ENCODE data around the gene NDUFS6.
"Not testable (repeated sequence)": the region's sequence is repeated elsewhere in the genome, so short reads cannot be mapped to it uniquely, and the experiment has no call there.

The NDUFS6 gene

DNA sequence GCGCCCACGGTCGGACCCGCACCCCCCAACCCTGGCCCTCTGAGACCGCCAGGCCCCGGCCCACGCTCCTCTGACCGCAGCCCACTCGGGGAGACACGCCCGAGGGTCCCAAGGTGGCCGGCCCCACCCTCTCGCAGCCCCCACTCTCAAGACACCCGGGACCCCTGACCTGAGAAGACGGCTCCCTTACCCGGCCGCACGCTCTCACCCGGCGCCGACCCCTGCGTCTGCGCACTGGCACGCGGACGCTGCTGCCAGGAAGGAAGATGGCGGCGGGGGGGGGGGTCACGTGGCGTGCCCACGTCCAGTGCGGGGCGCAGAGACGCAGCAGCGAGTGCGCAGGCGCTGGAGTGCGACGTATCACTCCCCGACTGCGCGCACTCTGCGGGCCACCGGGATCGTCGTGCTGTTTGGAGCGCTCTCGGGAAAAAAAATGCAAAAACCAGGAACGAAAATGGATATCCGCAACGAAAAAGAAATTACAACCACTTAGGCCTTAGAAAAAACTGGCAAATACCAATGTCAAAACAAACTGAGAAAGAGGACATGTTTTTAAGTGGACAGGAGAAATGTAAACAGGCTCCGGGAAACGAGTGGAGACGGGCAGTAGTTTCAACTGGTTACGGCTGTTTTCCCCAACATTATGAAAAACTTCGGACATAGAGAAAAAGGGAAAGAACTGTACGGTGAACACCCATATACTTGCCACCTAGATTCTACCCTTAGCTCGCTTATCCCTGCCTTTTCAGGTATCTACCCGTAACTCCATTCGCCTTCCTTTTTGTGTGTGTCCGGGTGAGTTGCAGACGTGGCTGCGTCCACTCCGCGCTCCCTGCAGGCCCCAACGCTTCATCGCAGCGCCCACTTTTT lies 1.4 kb upstream of the NDUFS6 start, which contains the start of gene MRPL36:
Gene MRPL36, minus strand, starts transcription at position 236 of the 870 bp plus-strand sequence. CDS start 902 bp downstream, outside the sequence.
- peak; percentile 86 for DNase-seq

DNA sequence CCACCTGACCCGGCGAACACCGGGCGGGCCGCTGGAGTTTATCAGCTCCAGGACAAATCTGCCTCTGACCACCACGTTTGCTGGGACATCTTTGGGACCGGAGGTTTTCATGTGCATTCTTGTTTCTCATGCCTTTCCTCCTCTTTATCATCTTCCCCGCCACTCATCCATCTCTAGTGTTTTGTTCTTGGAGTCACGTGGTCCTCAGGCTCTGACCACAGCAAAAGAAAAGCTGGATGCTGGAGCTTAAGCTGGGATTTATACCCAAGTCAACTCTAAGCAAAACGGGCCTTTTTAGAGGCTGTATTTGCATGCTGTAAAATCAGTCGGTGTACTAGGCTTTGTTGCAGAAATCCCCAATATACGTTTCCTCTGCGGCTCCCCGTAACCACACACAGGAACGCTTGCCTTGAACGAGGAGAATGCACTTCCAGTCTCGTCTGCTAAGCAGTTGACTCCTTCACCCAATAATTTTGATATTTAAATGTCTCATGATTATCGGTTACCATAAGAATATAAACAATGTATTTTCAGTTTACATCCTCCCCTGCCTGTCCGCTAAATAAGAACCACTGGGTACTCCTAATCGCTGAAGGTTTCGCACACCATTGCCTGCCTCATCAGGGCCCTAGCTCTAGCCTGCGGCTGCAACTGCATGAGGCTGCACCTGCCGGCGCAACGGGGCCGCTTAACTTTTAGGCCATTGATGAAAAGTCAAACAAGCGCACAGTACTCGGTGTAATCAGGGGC lies 560 bp upstream of the NDUFS6 start:
- DNase-seq: peak; percentile 59

DNA sequence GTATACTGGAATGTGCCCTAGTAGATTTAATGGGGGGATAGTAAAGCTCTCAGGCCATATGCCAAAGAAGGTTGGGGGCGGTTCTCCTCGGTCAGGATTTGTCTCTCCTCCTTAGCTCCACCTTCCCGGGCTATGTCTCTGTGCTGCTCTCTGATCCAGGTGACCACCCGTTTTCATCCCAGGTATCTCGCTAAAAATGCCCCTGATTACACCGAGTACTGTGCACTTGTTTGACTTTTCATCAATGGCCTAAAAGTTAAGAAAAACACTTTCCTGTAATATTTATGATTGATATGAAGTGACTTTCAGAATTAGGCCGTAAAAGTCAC lies 724 bp downstream of the NDUFS6 start:
- DNase-seq: no peak

DNA sequence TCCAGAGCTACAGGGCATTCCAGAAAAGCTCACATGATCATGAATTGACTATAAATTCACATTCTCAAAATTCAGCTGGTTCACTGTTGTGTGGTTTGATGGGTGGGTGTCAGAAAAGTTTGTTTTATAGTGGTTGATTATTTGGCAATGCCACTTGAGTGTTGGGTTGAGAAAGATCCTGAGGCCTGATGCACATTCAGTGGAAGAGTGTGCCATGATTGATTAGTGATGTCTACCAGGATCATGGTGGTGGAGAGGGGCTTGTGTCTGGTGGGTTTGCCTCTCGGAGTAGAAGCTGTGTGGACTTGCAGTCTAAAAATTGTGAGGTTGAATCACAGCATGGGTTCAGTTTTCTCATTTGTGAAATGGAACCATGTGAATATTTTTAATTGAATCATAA lies 2.0 kb downstream of the NDUFS6 start:
- no peak for DNase-seq

DNA sequence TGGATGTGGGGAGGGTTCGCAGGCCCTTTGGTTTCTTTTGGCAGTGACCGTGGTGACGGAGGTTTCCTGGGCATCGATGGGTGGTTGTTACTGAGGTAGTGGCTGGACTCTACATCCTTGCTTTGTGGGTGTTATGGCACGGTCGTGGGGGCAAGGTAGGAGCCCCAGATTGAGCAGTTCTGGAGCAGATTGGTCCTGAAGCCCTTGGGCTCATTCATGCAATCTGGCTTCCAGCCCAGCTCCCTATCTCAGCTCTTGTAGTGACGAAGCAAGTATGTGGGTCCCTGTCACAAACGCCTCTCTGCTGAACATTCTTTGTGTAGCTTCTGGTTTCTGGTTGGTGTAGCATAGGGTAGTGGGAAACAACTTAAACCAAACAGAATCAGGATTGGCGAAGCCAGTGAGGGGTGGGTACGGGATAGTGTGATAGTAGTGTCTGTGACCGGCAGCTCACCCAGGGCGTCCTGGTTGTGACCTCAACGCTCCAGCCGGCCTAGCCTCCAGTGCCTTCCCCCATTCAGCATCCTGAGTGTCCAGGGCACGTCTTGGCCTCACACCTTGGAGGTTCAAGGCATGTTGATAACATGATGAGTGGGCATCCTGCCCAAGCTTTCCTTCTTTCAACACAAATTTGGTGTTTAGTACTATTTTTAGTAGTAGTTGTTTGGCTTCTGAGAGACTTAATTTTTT lies 2.9 kb downstream of the NDUFS6 start:
- no peak for DNase-seq

DNA sequence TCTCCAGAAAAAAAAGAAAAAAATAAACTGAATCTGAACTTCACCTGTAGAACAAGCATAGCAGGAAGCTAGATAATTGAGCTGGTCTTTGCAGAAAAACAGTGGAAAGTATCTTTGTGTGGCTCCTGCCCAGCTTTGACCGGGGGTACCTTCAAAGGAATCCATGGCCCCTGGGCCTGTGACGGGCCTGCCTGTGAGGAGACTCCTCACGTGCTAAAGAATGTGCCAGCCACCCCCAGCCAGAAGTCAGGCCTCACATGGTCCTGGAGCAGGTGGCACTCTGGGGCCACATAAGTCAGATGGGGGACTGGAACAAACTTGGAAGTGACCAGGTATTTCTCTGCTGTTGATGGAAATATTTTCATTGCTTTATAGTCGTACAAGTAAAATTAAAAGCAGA lies 4.1 kb downstream of the NDUFS6 start:
- DNase-seq: no peak

DNA sequence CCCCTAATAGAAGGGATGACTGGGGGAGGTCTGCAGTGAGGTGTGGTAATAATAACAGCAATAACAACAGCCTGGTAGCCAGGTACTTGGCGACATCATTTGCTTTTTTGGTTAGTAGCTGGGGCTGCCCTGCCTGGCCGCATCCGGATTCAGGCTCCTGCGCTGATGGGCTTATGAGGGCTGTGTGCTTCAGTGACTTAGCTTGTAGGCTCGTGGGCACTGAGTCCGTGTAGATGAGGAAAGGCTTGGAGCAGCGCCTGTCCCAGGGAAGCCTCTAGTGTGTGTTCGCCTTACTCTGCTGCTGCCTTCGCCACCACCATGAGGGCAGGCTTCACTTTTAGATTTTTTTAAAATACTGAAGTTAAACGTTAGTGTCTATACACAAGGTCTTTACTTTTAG lies 4.5 kb downstream of the NDUFS6 start:
- no peak for DNase-seq

DNA sequence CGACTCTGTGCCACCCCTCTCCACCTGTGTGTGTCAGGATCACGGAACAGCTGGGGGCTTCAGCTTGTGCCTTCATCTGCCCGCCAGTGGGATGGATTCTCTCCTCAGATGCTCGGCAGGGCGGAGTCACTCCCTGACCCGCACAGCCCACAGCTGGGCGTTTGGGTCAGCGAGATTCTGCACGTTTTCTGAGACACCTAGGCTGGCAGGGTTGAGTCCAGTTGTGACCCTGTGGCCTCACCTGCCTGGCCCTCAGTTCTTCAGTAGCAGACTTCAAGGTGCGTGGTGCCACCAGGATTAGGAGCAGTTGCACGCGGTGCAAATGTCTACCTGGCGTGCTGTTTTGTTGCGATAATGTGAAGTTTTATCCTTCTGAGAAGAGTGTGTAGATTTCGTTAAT lies 5.0 kb downstream of the NDUFS6 start:
- no peak for DNase-seq

DNA sequence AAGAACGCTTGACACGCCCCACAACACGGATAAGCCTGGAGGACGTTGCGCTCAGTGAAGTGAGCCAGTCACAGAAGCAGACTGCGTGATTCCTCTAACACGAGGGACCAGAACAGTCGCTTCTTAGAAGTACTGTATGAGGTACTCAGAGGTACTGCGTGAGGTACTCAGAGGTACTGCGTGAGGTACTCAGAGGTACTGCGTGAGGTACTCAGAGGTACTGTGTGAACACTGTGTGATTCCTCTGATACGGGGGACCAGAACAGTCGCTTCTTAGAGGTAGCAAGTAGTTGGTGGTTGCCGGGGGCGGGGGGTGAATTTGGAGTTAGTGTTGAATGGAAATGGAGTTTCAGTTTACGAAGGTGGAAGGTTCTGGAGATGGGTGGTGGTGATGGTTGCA lies 5.8 kb downstream of the NDUFS6 start:
- DNase-seq: no peak

DNA sequence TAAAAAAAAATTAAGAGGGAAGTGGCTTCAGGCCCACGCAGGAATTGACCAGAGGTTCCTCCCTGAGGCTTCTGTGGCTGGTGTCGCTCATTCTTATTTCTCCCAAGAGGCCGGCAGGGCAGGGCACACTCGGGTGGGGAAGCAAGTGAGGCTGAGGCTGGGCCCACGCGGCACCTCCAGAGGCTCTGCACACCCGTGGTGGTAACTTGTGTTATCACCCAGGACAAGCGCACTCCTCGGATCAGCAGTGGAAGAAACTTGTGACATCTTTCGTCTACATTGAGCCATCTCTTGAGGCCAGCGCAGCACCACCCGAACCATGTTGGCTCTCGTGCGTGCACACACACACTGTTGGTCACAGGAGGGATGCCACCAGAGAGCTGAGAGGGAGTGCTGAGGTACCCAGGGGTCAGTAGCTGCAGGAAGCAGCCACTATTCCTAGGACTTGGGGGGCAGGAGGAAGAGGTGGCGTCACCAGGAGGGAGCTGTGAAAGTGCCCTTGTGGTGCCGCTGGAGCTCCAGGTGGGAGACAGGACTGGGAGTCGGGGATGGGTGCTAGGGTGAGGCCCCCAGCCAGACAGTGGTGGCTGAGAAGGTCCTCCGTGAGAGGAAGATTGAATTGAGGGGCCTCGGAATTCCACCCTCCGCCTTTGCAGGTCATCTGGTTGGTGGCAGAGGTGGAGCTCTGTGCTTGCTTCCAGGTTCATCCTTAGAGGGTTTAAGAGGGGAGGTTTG lies 6.4 kb downstream of the NDUFS6 start:
- no peak for DNase-seq

DNA sequence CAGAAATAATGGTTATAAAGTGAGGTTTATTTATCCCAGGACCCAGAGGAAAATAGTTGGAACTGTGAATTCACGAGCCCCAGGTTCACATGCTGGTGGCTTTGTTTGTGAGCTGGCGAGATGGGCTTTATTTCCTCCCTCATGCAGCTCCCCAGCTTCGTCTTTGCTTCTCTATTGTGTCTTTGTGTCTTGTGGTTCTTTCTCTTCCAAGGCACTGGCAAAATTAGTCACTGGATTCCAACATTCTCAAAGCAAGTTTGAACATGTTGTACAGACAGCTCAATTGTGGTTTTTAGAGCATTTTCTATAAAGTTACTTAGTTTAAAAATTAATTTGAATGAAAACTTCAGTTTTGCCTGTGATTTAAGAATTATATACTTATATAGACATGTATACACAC lies 7.2 kb downstream of the NDUFS6 start:
- DNase-seq: no peak

DNA sequence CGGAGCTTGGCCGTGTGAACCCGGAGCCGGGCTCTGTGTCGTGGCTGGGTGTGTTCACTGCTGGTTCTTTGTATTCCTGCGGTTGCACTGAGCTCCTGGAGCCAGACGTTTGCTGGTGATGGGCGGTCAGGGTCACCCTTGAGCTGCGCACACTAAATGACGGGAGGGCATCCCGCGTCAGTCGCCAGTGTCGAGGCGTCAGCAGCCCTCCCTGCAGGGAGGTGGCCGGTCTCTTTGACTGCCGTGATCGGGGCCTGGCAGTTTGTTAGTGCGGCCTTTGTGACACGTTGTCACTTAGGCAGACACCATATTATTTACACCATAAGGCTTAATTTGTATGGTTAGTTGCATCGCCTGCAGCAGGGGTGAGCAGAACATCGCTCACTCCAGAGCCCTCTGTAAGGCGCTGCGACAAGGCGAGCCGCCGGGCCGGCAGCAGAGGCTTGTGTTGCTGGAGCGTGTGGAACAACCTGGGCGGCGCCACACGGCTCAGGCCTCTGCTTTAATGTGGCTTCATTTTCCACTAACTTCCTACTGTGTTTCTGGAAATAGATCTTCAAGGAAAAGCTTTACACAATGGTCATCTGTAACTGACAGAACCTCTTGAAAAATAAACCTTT lies 8.3 kb downstream of the NDUFS6 start:
- no peak for DNase-seq

DNA sequence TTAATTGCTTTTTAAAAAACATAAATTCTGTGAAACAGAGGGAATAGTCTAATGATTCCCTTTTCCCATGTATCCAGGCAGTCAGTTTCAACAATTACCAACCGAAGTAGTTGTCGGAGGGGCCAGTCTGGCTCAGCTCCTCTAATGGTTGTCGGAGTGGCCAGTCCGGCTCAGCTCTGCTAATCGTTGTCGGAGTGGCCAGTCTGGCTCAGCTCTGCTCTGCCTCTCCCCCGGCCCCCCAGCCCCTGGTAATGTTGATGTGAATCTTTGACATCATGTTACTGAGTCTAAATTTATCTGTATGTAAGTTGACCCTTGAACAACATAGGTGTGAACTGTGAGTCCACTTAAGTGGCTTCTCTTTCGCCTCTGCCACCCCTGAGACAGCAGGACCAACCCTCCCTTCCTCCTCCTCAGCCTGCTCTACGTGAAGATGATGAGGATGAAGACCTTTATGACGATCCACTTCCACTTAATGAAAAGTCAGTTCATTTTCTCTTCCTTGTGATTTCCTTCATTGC lies 9.4 kb downstream of the NDUFS6 start:
- no peak for DNase-seq

DNA sequence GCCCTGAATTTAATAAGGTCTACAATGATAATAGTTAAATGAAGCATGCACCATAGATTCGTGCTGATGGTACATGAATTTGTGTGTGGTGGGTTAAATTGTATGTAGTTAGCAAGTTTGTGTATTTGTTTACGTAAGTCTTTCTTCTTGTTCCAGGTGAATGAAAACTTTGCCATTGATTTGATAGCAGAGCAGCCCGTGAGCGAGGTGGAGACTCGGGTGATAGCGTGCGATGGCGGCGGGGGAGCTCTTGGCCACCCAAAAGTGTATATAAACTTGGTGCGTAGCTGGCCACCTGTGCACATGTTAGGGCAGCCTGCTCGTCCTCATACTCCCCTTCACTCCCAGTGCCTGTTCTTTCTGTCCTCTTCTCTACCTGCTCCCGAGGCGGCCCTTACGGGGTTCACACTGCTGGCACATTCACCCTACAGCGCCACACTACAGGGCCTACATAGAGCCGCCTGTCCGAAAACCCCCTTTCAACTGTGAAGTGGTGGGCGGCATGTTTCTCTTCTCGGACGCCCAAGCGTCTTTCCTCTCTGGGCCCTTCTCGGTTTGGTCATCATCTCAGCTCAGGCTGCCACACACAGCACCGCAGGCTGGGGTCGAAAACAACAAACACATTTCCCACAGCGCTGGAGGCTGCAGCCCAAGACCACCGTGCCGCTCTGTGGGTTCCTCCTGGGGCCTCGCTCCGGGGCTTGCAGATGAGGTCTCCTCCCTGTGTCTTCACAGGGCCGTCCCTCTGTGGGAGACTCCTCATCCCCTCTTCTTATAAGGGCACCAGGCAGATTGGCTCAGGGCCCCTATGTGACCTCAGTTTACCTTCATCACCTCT lies 13.2 kb downstream of the NDUFS6 start:
- DNase-seq: no peak

DNA sequence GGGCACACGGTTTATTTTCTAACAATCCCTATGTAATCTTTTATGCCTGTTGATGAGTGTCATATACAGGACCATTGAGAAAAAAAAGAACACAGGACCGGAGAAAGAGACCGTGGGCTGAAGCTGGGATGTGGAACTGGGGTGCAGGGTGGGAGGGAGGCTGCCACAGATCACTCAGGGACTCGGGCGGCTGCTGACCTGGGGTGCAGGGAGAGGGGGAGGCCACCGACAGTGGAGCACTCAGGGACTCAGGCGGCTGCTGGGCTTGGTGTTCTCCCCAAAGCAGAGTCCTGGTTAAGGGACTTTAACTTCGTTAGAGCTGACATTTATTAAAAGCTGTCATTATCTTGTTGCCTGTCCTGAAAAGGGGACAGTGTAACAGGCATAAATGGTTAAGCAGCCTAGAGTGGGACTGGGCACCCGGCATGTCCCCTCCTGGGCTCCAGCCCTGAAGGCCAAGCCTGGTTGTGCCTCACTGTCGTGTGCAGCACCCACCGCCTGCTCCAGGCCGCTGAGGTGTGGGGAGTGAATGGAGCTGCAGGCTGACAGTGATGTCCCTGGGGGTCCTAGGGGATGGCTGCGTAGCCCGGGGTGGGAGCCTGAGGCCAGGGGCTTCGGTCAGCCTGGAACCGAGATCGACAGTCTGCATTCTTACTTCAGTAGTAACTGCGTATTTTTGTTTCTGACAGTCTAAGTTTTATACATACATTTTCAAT lies 14.0 kb downstream of the NDUFS6 start:
- no peak for DNase-seq

DNA sequence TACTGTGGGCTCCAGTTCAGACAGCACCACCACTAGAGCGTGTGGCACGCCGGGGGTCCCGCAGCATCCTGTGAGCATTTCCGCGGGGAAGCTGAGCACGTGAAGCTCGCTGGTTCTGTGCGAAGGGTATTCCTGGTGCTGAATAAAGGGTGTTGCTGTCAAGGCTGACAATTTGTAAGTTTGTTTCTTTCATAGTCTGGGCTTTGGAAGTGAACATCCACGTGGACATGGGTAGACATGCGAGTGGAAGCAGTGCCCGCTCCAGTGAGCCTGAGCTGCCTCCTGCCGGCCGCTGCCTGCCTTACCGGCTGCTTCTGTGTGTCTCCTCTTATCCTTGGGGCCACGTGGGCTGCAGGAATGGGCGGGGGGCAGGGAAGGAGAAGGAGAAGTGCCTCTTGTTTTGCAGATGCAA lies 14.7 kb downstream of the NDUFS6 start:
- no peak for DNase-seq

DNA sequence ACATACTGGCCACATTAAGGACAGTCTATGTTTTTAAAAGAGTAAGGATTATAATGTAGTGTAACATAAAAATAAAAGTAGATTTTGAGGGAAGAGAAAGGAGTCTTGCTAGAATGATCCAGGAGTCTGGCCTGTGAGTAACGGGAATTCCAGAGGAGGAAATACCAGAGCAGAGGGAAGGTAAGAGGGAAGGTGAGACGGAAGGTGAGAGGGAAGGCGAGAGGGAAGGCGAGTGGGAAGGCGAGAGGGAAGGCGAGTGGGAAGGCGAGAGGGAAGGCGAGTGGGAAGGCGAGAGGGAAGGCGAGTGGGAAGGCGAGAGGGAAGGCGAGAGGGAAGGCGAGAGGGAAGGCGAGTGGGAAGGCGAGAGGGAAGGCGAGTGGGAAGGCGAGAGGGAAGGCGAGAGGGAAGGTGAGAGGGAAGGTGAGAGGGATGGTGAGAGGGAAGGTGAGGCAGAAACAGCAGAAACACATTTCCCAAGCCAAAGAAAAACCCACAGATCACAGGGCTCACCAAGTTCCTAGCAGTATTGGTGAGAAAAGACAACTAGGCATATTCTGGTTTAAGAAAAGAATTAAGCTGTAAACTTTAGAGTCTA lies 15.4 kb downstream of the NDUFS6 start:
- not testable (repeated sequence) for DNase-seq

DNA sequence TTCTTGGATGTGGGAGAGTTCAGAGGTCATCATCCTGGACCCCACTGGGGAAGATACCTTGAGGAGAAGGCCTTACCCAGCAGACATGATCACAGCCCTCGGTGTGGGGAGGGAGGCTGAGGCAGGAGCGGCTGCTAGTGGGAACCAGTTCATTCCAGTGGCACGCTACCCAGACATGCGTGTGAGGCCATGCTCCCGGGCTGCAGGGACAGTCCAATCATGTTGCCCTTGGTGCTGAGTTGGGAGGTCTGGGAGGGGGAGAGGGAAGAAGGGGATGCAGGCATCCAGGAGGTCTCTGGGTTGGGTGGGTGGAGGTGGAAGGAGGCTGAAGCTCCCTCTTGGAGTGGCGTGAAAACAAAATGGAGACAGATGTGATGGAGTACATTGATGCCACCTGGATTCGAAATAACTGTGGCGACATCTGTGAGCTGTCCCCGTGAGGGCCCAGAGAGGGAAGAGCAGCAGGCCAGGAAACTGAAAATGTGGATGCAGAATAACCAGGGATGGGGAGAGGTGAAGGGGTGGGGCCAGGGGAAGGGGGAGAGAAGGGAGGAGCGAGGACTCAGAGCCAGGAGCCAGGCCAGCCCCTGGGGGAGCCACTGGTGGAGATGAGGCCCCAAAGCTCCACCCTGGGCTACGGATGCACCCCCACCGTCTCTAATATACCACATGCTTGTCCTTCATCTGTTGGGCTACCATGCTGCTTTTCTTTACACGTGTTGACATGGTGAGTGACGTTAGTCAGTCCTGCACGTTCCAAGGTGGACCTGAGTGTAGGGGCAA lies 16.2 kb downstream of the NDUFS6 start:
- no peak for DNase-seq

DNA sequence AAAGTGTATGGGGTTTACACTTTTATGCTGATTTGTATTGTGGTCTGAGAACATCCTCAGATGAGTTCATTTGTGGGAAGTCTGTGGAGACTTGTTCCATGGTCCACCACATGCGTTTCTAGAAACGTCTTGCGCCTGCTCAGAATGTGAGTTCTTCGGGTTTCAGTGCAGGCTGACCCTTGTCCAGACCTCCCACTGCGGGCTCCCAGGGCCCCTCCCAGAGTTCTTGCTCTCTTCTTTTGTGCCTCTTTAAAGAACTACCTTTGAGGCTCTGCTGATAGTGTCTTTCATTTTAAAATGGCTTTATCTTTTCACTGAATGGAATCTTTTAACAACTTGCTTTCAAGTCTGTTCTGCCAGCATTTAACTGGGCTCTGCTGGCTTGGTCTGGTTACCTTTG lies 17.6 kb downstream of the NDUFS6 start:
- DNase-seq: no peak
